Neural cell (in vitro differentiated cells): ENCODE measurements around the gene DNAH3. TPM values are rescaled to one million over a fixed set of nuclear protein-coding genes. Genes with fewer than 3 reads are reported as not detected.
"Not testable (repeated sequence)": the region's sequence is repeated elsewhere in the genome, so short reads cannot be mapped to it uniquely, and the experiment has no call there.

Experiments
- H2AFZ ChIP-seq: fragments of 200-600, 300-800 bp; sonication (generic), shearing (Covaris generic); 2 replicates; pipeline ENCODE4 v1.6.0; 2014; ENCODE audit warnings: low read depth, mild to moderate bottlenecking, antibody characterized with exemption, low read length, moderate library complexity
- H3F3A ChIP-seq: fragments of 200-600 bp; shearing (Covaris generic); 2 replicates; pipeline ENCODE4 v1.6.1; 2016; ENCODE audit warnings: mild to moderate bottlenecking, moderate library complexity, mixed read lengths, antibody characterized with exemption, low read length; ENCODE audit not compliant: insufficient read depth, poor library complexity, severe bottlenecking
- H3K27ac ChIP-seq: fragments of 200-600, 300-800 bp; sonication (generic), shearing (Covaris generic); 2 replicates; pipeline ENCODE4 v1.5.1; 2014; ENCODE audit warnings: mild to moderate bottlenecking, low read length, moderate library complexity
- H3K27me3 ChIP-seq: fragments of 300-800, 200-600 bp; sonication (generic), shearing (Covaris generic); 2 replicates; pipeline ENCODE4 v1.6.0; 2014; ENCODE audit warnings: mild to moderate bottlenecking, low read depth, low read length, moderate library complexity; ENCODE audit not compliant: insufficient read depth
- H3K36me3 ChIP-seq: fragments of 300-800, 200-600 bp; sonication (generic), shearing (Covaris generic); 2 replicates; pipeline ENCODE4 v1.5.1; 2014; ENCODE audit warnings: mild to moderate bottlenecking, antibody characterized with exemption, low read length, moderate library complexity; ENCODE audit not compliant: insufficient read depth
- H3K4me2 ChIP-seq: fragments of 300-800, 200-600 bp; sonication (generic), shearing (Covaris generic); 2 replicates; pipeline ENCODE4 v1.6.0; 2014; ENCODE audit warnings: mild to moderate bottlenecking, low read length
- H3K4me3 ChIP-seq: fragments of 300-800, 200-600 bp; sonication (generic), shearing (Covaris generic); 2 replicates; pipeline ENCODE4 v1.5.1; 2014; ENCODE audit warnings: mild to moderate bottlenecking, low read length, moderate library complexity
- H3K79me2 ChIP-seq: fragments of 200-600 bp; shearing (Covaris generic); replicated peaks from 2 replicates; pipeline ENCODE4 v1.6.0; 2014; ENCODE audit warnings: mild to moderate bottlenecking, low read length, moderate library complexity; ENCODE audit not compliant: insufficient read depth
- H3K9ac ChIP-seq: fragments of 300-800, 200-600 bp; sonication (generic), shearing (Covaris generic); 2 replicates; pipeline ENCODE4 v1.6.1; 2016; ENCODE audit warnings: mild to moderate bottlenecking, low read length, mixed read lengths
- H3K9me2 ChIP-seq: fragments of 200-600 bp; shearing (Covaris generic); 2 replicates; pipeline ENCODE4 v1.6.1; 2016; ENCODE audit warnings: mild to moderate bottlenecking, low read length, mixed read lengths; ENCODE audit not compliant: insufficient read depth
- H3K9me3 ChIP-seq: fragments of 200-600, 300-800 bp; sonication (generic), shearing (Covaris generic); 2 replicates; pipeline ENCODE4 v1.6.1; 2016; ENCODE audit warnings: mild to moderate bottlenecking, mixed run types, low read length, moderate library complexity, mixed read lengths
- H4K20me1 ChIP-seq: fragments of 200-600 bp; shearing (Covaris generic); 2 replicates; pipeline ENCODE4 v1.6.1; 2016; ENCODE audit warnings: mild to moderate bottlenecking, mixed run types; ENCODE audit not compliant: insufficient read depth
- CTCF ChIP-seq: fragments of 450-650 bp; IDR thresholded peaks from 2 replicates; pipeline ENCODE4 v1.5.1; 2014; ENCODE audit warnings: antibody characterized with exemption, mild to moderate bottlenecking, moderate library complexity; ENCODE audit not compliant: poor library complexity, severe bottlenecking
- EP300 ChIP-seq: fragments of 450-650 bp; conservative IDR thresholded peaks from 2 replicates; pipeline ENCODE4 v1.6.1; 2014; ENCODE audit warnings: antibody characterized with exemption, mild to moderate bottlenecking, moderate library complexity; ENCODE audit not compliant: poor library complexity, severe bottlenecking
- EZH2 ChIP-seq: fragments of 200-600, 300-800 bp; shearing (Covaris generic), sonication (generic); IDR thresholded peaks from 2 replicates; pipeline ENCODE4 v1.6.1; 2014; ENCODE audit warnings: antibody characterized with exemption, low read length, borderline replicate concordance, mild to moderate bottlenecking; ENCODE audit not compliant: insufficient read depth, poor library complexity, severe bottlenecking
- MXI1 ChIP-seq: fragments of 450-650 bp; conservative IDR thresholded peaks from 2 replicates; pipeline ENCODE4 v1.6.1; 2014; ENCODE audit warnings: antibody characterized with exemption, mild to moderate bottlenecking; ENCODE audit not compliant: poor library complexity, severe bottlenecking
- POLR2AphosphoS5 ChIP-seq: IDR thresholded peaks from 2 replicates; pipeline ENCODE4 v1.6.1; 2012
- RAD21 ChIP-seq: fragments of 450-650 bp; conservative IDR thresholded peaks from 2 replicates; pipeline ENCODE4 v1.6.1; 2014; ENCODE audit warnings: antibody characterized with exemption, mild to moderate bottlenecking, moderate library complexity
- REST ChIP-seq: IDR thresholded peaks from 2 replicates; pipeline ENCODE4 v1.6.1; 2012; ENCODE audit warnings: borderline replicate concordance
- SMC3 ChIP-seq: fragments of 450-650 bp; conservative IDR thresholded peaks from 2 replicates; pipeline ENCODE4 v1.6.1; 2014; ENCODE audit warnings: antibody characterized with exemption, mild to moderate bottlenecking, moderate library complexity; ENCODE audit not compliant: poor library complexity
- TAF1 ChIP-seq: IDR thresholded peaks from 2 replicates; pipeline ENCODE4 v1.6.1; 2012; ENCODE audit warnings: low read depth
- polyA plus RNA-seq: library from polyadenylated mRNA; depleted of rRNA; stranded (reverse); fragments of >200 nt; gene quantifications from 2 replicates; pipeline ENCODE4 v1.2.3, GENCODE V29; 2014

DNAH3 gene
- polyA plus RNA-seq, 1 donor from 2014 or later: 0.06 TPM

- H3K4me3 ChIP-seq: no peak overlapping the region
- no peaks in the 10 kb centered on the region for H3K36me3 ChIP-seq
- H3K9ac ChIP-seq: no peak overlapping the region
- no peaks in the 10 kb centered on the region for H3K27me3 ChIP-seq
- no peaks in the 10 kb centered on the region for H3K9me3 ChIP-seq
- no peak overlapping the region for H3K4me2 ChIP-seq
- H3K9me2 ChIP-seq: no peaks in the 10 kb centered on the region
- H3K79me2 ChIP-seq: no peaks in the 10 kb centered on the region
- H2AFZ ChIP-seq: no peak overlapping the region
- H4K20me1 ChIP-seq: no peaks in the 10 kb centered on the region
- TF ChIP-seq POLR2AphosphoS5 (no peak), RAD21 (no peak), EZH2 (no peak), TAF1 (no peak), CTCF (no peak), EP300 (no peak), MXI1 (no peak), SMC3 (no peak), REST (no peak)
- H3F3A ChIP-seq: no peaks in the 10 kb centered on the region
- no peak overlapping the region for H3K27ac ChIP-seq
These were observed 50.2 kb downstream of the DNAH3 start for GRCh38 chr16:21100447-21100846.

GRCh38 chr16:21097151-21097550 lies 53.5 kb downstream of the DNAH3 start:
- H3K9me2 ChIP-seq: no peaks in the 10 kb centered on the region
- H3F3A ChIP-seq: no peaks in the 10 kb centered on the region
- no peak overlapping the region for H2AFZ ChIP-seq
- no peak overlapping the region for H3K4me3 ChIP-seq
- H3K9ac ChIP-seq: no peak overlapping the region
- H3K36me3 ChIP-seq: no peaks in the 10 kb centered on the region
- TF ChIP-seq EP300 (no peak), TAF1 (no peak), POLR2AphosphoS5 (no peak), MXI1 (no peak), RAD21 (no peak), EZH2 (no peak), SMC3 (no peak), CTCF (no peak), REST (no peak)
- no peaks in the 10 kb centered on the region for H3K27me3 ChIP-seq
- no peaks in the 10 kb centered on the region for H3K79me2 ChIP-seq
- no peak overlapping the region for H3K27ac ChIP-seq
- H3K9me3 ChIP-seq: no peaks in the 10 kb centered on the region
- H3K4me2 ChIP-seq: no peak overlapping the region
- no peaks in the 10 kb centered on the region for H4K20me1 ChIP-seq

- not testable (repeated sequence) for H3K9ac ChIP-seq, H4K20me1 ChIP-seq, H3K4me2 ChIP-seq, H3K27me3 ChIP-seq, H3K27ac ChIP-seq, H3K79me2 ChIP-seq, H3K9me3 ChIP-seq, H3K36me3 ChIP-seq, H2AFZ ChIP-seq, H3K9me2 ChIP-seq, H3F3A ChIP-seq, H3K4me3 ChIP-seq
These were observed 55.9 kb downstream of the DNAH3 start for GRCh38 chr16:21094719-21095118.
